Smooth muscle cell (in vitro differentiated cells): Measurements from ENCODE around the gene KRT79. TPM values are rescaled to one million over a fixed set of nuclear protein-coding genes. Genes with fewer than 3 reads are reported as not detected.

Source experiments
- DNase-seq: peaks from one replicate; lab custom pipeline; 2025; ENCODE audit not compliant: unreplicated experiment; lab: John Stamatoyannopoulos, UW
- H2AFZ ChIP-seq: fragments of 200-600 bp; sonication (generic); 2 replicates; pipeline ENCODE4 v1.6.0; 2016; ENCODE audit warnings: antibody characterized with exemption, low read depth, mild to moderate bottlenecking
- H3F3A ChIP-seq: fragments of 200-600 bp; sonication (generic); 2 replicates; pipeline ENCODE4 v1.6.0; 2017; ENCODE audit warnings: antibody characterized with exemption, low read depth
- H3K27ac ChIP-seq: fragments of 200-600 bp; sonication (generic); 2 replicates; pipeline ENCODE4 v1.5.1; 2016; ENCODE audit warnings: low read depth, mild to moderate bottlenecking
- H3K27me3 ChIP-seq: fragments of 200-600 bp; sonication (generic); 2 replicates; pipeline ENCODE4 v1.6.1; 2016; ENCODE audit warnings: low read depth, mild to moderate bottlenecking
- H3K36me3 ChIP-seq: fragments of 200-600 bp; sonication (generic); 2 replicates; pipeline ENCODE4 v1.5.1; 2016; ENCODE audit warnings: low read depth
- H3K4me1 ChIP-seq: fragments of 200-600 bp; sonication (generic); 2 replicates; pipeline ENCODE4 v1.5.1; 2016; ENCODE audit warnings: low read depth
- H3K4me2 ChIP-seq: fragments of 200-600 bp; sonication (generic); 2 replicates; pipeline ENCODE4 v1.6.0; 2016; ENCODE audit warnings: mild to moderate bottlenecking
- H3K4me3 ChIP-seq: fragments of 200-600 bp; sonication (generic); 2 replicates; pipeline ENCODE4 v1.5.1; 2016; ENCODE audit warnings: mild to moderate bottlenecking
- H3K79me2 ChIP-seq: fragments of 200-600 bp; sonication (generic); 2 replicates; pipeline ENCODE4 v1.6.0; 2016; ENCODE audit warnings: low read depth, mild to moderate bottlenecking
- H3K9ac ChIP-seq: fragments of 200-600 bp; sonication (generic); 2 replicates; pipeline ENCODE4 v1.6.0; 2016; ENCODE audit warnings: low read depth
- H3K9me3 ChIP-seq: fragments of 200-600 bp; sonication (generic); replicated peaks from 2 replicates; pipeline ENCODE4 v1.5.1; 2016; ENCODE audit warnings: low read depth
- H4K20me1 ChIP-seq: fragments of 200-600 bp; sonication (generic); 2 replicates; pipeline ENCODE4 v1.6.0; 2016; ENCODE audit warnings: low read depth
- WGBS: methylation state at CpG from one replicate; pipeline ENCODE4 v1.1.7; 2016; ENCODE audit warnings: low lambda C conversion rate; 5-methylcytosine and 5-hydroxymethylcytosine counted together
- polyA plus RNA-seq: library from polyadenylated mRNA; unstranded; fragments of >200 nt; fragmentation: Nextera tagmentation; extraction: Ambion mirVana; gene quantifications from 2 replicates; pipeline ENCODE4 v1.2.1, GENCODE V29; 2016
- total RNA-seq: library from RNA; depleted of rRNA; stranded (reverse); fragments of >200 nt; gene quantifications from 2 replicates; pipeline ENCODE4 v1.2.3, GENCODE V29; 2014
- TF ChIP-seq, protein P1 (sequence below): fragments of 200-600 bp; sonication (generic); IDR thresholded peaks from 2 replicates; pipeline ENCODE4 v1.5.1; 2017; ENCODE audit warnings: borderline replicate concordance, mild to moderate bottlenecking, antibody characterized with exemption; ENCODE audit not compliant: insufficient read depth, poor library complexity, severe bottlenecking

The KRT79 gene
- total and polyA plus RNA-seq, 2 experiments from 2014 or later, result 3.4 to 4.1 TPM

DNA sequence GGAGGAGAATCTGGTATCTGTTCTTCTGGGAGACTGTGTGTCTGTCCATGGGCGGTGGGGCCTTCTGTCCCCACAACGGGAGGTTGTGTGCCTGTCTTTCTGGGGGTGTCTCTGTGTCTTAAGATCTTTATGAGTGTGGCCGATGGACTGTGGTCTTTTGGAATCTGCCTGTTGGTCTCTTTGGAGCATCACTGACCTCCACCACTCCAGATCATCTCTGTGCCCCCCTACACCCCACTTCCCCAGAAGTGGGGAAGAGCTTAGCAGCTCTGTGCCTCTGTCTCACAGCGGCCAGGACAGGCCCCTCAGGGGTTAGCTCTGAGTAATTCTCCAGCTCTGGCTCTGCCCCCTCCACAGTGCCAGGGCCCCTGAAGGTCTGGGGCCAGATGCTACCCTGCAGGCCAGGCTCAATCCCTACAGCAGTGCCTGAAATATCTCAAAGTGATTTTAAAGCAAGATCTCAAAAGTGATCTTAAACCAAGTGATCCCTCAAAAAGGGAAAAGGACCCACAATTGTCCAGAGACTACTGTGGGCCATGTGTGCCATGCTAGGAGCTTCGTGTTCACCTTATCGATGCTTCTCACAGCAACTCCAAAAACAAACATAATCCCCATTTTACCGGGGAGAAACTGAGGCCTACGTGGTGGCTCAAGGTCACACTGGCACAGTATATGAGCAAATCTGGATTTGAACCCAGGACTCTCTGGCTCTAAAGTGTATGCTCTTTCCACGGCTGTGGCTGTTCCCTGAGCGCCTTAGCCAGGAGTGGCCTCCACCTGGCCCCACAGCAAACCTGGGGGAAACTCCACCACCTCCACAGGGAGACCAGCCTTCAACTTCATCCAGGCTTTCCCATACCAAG lies 40.7 kb upstream of the KRT79 start:
- peak overlapping the region; percentile 97 for H3K27ac ChIP-seq
- no peaks in the 10 kb centered on the region for H3K27me3 ChIP-seq
- peak overlapping the region; percentile 67 for H3K9ac ChIP-seq
- H2AFZ ChIP-seq, result no peak overlapping the region
- H3F3A ChIP-seq, result peaks cover 19% of the 10 kb centered on the region
- no peak for DNase-seq
- 65% methylated on average over 10 of the region's 10 CpGs for WGBS
- H3K9me3 ChIP-seq, result no peaks in the 10 kb centered on the region
- H4K20me1 ChIP-seq, result no peaks in the 10 kb centered on the region
- peak overlapping the region; percentile 70 for H3K4me2 ChIP-seq
- H3K79me2 ChIP-seq, result no peaks in the 10 kb centered on the region
- peaks cover 21% of the 10 kb centered on the region for H3K4me1 ChIP-seq
- H3K36me3 ChIP-seq, result no peaks in the 10 kb centered on the region
- TF ChIP-seq, protein P1, sequence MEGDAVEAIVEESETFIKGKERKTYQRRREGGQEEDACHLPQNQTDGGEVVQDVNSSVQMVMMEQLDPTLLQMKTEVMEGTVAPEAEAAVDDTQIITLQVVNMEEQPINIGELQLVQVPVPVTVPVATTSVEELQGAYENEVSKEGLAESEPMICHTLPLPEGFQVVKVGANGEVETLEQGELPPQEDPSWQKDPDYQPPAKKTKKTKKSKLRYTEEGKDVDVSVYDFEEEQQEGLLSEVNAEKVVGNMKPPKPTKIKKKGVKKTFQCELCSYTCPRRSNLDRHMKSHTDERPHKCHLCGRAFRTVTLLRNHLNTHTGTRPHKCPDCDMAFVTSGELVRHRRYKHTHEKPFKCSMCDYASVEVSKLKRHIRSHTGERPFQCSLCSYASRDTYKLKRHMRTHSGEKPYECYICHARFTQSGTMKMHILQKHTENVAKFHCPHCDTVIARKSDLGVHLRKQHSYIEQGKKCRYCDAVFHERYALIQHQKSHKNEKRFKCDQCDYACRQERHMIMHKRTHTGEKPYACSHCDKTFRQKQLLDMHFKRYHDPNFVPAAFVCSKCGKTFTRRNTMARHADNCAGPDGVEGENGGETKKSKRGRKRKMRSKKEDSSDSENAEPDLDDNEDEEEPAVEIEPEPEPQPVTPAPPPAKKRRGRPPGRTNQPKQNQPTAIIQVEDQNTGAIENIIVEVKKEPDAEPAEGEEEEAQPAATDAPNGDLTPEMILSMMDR, result no peak
- H3K4me3 ChIP-seq, result peak overlapping the region; percentile 25

DNA sequence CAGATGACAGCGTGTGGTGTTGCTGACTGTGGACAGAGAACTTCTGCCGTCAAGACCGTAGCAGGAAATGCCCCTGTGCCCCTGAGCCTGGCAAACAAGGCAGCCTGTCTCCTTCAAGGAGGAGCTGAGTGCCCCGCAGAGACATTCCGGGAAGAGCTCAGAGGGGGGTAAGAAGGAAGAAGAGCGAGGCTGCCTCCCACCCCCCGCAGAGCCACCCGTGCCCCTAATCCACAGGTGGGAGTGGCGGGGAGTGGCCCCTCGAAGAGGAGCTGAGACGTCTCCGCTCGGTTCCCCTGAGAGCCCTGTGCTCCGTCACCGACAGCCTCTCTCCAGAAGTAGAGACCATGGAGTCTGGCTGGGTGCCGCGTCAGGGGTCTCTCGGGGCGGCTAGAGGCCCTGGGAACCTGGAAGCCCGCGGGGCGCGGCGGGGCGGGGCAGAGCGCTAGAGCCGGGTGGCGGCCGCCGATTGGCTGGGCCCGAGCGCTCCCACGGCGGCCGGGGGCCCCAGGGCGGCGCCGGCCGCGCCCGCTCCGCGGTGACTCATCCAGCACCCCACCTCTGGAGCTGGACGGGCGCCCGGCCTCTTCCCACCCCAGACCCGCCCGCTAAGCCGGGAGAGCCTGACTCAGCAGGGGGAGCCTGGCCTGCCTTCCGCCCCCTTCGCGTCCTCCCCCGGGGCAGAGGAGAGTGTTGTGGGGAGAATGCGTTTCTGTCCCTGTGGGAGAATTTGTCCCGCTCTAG lies 39.9 kb upstream of the KRT79 start:
- TF ChIP-seq, protein P1, result no peak
- peak; percentile 80 for DNase-seq
- Histone ChIP-seq H3K4me3 (peak overlapping the region; percentile 53), H3K27me3 (no peaks in the 10 kb centered on the region), H3K4me1 (peaks cover 14% of the 10 kb centered on the region), H3F3A (peaks cover 19% of the 10 kb centered on the region), H2AFZ (peak overlapping the region; percentile 85), H3K9ac (peak overlapping the region; percentile 88), H3K79me2 (no peaks in the 10 kb centered on the region), H3K27ac (peak overlapping the region; percentile 97), H3K9me3 (no peaks in the 10 kb centered on the region), H4K20me1 (no peaks in the 10 kb centered on the region), H3K36me3 (no peaks in the 10 kb centered on the region), H3K4me2 (peak overlapping the region; percentile 85)
- 4% methylated on average over 39 of the region's 55 CpGs for WGBS

DNA sequence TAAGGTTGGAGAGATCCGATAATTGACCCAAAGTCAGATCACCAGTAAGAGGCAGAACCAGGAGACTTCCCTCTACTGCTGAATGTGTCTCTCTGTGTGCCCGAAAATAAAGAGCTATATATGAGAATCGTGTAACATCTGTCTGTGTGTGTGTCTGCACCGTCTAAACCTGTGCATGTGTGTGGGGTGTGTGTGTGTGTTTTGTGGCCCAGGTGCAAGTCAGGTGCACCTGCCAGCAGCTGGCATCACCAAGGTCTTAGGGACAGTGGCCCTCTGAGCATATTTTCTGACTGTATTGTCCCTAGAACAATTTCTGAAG lies 39.4 kb upstream of the KRT79 start:
- Histone ChIP-seq H3K4me2 (peak overlapping the region; percentile 85), H3F3A (peaks cover 19% of the 10 kb centered on the region), H3K4me1 (peaks cover 14% of the 10 kb centered on the region), H3K27me3 (no peaks in the 10 kb centered on the region), H3K27ac (peak overlapping the region; percentile 97), H3K9ac (peak overlapping the region; percentile 88), H3K36me3 (no peaks in the 10 kb centered on the region), H3K4me3 (peak overlapping the region; percentile 53), H3K9me3 (no peaks in the 10 kb centered on the region), H2AFZ (no peak overlapping the region), H3K79me2 (no peaks in the 10 kb centered on the region), H4K20me1 (no peaks in the 10 kb centered on the region)
- TF ChIP-seq, protein P1, result no peak
- no peak for DNase-seq
- WGBS, result 75% methylated on average over 4 of the region's 4 CpGs
